Astrocyte (in vitro differentiated cells and primary cell): ENCODE results near the gene MED27. TPM values are rescaled to one million over a fixed set of nuclear protein-coding genes. Genes with fewer than 3 reads are reported as not detected.

ENCODE experiments used
- DNase-seq: peaks from one replicate; pipeline ENCODE4 v3.0.0-alpha.2; 2010; ENCODE audit warnings: low read depth
- FAIRE-seq: peaks from 2 replicates; lab custom pipeline; 2011; peaks lifted over from hg19 to GRCh38; lab: Jason Lieb, UNC
- H2AFZ ChIP-seq: 2 replicates; pipeline ENCODE4 v1.6.0; 2012; ENCODE audit warnings: low read depth, low read length, inconsistent platforms
- H3K27ac ChIP-seq: 2 replicates; pipeline ENCODE4 v1.5.1; 2011; ENCODE audit warnings: low read depth, low read length, inconsistent platforms
- H3K27me3 ChIP-seq: 2 replicates; pipeline ENCODE4 v1.6.0; 2011; ENCODE audit warnings: low read length, inconsistent platforms; ENCODE audit not compliant: insufficient read depth
- H3K36me3 ChIP-seq: 2 replicates; pipeline ENCODE4 v1.5.1; 2011; ENCODE audit warnings: low read length, inconsistent platforms; ENCODE audit not compliant: insufficient read depth
- H3K4me1 ChIP-seq: 2 replicates; pipeline ENCODE4 v1.5.1; 2011; ENCODE audit warnings: low read length, inconsistent platforms; ENCODE audit not compliant: insufficient read depth
- H3K4me2 ChIP-seq: 2 replicates; pipeline ENCODE4 v1.6.0; 2012; ENCODE audit warnings: low read length, inconsistent platforms
- H3K4me3 ChIP-seq: 2 replicates; pipeline ENCODE4 v1.5.1; 2011; ENCODE audit warnings: low read depth, mild to moderate bottlenecking, low read length, inconsistent platforms; ENCODE audit not compliant: insufficient read depth
- H3K79me2 ChIP-seq: 2 replicates; pipeline ENCODE4 v1.6.0; 2012; ENCODE audit warnings: mild to moderate bottlenecking, low read length, inconsistent platforms; ENCODE audit not compliant: insufficient read depth
- H3K9ac ChIP-seq: 2 replicates; pipeline ENCODE4 v1.6.0; 2012; ENCODE audit warnings: mild to moderate bottlenecking, low read length, inconsistent platforms
- H3K9me3 ChIP-seq: 2 replicates; pipeline ENCODE4 v1.5.1; 2012; ENCODE audit warnings: low read depth, mild to moderate bottlenecking, low read length, inconsistent platforms; ENCODE audit not compliant: insufficient read depth
- H4K20me1 ChIP-seq: 2 replicates; pipeline ENCODE4 v1.6.0; 2012; ENCODE audit warnings: low read length, inconsistent platforms; ENCODE audit not compliant: insufficient read depth
- H3K27ac Mint-ChIP-seq: one replicate; pipeline ENCODE4 v1.8.0; 2021; ENCODE audit warnings: mild to moderate bottlenecking, mixed read lengths; ENCODE audit not compliant: unreplicated experiment
- H3K27me3 Mint-ChIP-seq: one replicate; pipeline ENCODE4 v1.8.0; 2021; ENCODE audit warnings: low read depth, mixed read lengths; ENCODE audit not compliant: unreplicated experiment
- H3K36me3 Mint-ChIP-seq: one replicate; pipeline ENCODE4 v1.8.0; 2021; ENCODE audit warnings: low read depth, mixed read lengths; ENCODE audit not compliant: unreplicated experiment
- H3K4me1 Mint-ChIP-seq: one replicate; pipeline ENCODE4 v1.8.0; 2021; ENCODE audit warnings: low read depth, mixed read lengths; ENCODE audit not compliant: unreplicated experiment
- H3K4me3 Mint-ChIP-seq: one replicate; pipeline ENCODE4 v1.8.0; 2021; ENCODE audit warnings: mild to moderate bottlenecking, moderate library complexity, mixed read lengths; ENCODE audit not compliant: unreplicated experiment
- H3K9me3 Mint-ChIP-seq: one replicate; pipeline ENCODE4 v1.8.0; 2021; ENCODE audit warnings: mild to moderate bottlenecking, mixed read lengths; ENCODE audit not compliant: unreplicated experiment
- EZH2 ChIP-seq: IDR thresholded peaks from 2 replicates; pipeline ENCODE4 v1.6.1; 2012; ENCODE audit warnings: mild to moderate bottlenecking, low read length, inconsistent platforms; ENCODE audit not compliant: insufficient read depth
- total RNA-seq: library from RNA; stranded (reverse); gene quantifications from 2 replicates; pipeline ENCODE4 v1.2.1, GENCODE V29; 2021
- TF ChIP-seq, protein P1 (sequence below): IDR thresholded peaks from 2 replicates; pipeline ENCODE4 v1.5.1; 2011; ENCODE audit warnings: low read depth, mild to moderate bottlenecking, inconsistent platforms, low read length, moderate library complexity; ENCODE audit not compliant: insufficient read depth

The MED27 gene
- total RNA-seq, 1 donor from 2014 or later: 26.9 TPM

DNA sequence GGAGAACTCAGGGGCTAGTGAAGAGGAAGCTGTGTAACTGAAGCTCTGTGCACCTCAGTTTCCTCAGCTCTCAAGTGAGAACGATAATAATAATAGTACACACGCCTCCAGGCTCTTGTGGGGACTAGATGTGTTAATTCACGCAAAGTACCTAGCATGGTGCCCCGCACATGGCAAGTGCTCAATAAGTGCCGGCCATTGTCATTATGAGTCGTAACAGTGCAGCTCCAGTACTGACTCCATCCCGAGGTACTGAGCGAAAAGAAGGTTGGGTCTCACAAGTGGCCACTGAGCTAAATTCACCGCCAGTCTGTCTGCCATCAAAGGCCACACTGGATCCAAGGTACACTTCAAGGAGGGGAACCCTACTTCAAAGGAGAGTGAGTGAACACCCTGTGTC is 40.4 kb downstream of the MED27 start:
- FAIRE-seq (no peak), DNase-seq (no peak)
- Histone ChIP-seq H3K27ac (no peak overlapping the region), H2AFZ (no peak overlapping the region), H3K9me3 (no peaks in the 10 kb centered on the region), H3K79me2 (peaks cover 78% of the 10 kb centered on the region), H4K20me1 (peaks cover 58% of the 10 kb centered on the region), H3K36me3 (no peaks in the 10 kb centered on the region), H3K4me3 (no peak overlapping the region), H3K9ac (no peak overlapping the region), H3K27me3 (no peaks in the 10 kb centered on the region), H3K4me2 (no peak overlapping the region), H3K4me1 (peaks cover 20% of the 10 kb centered on the region)
- H3K27me3 Mint-ChIP-seq: no peaks in the 10 kb centered on the region
- H3K9me3 Mint-ChIP-seq: no peaks in the 10 kb centered on the region
- no peaks in the 10 kb centered on the region for H3K36me3 Mint-ChIP-seq
- peaks cover 25% of the 10 kb centered on the region for H3K4me1 Mint-ChIP-seq
- no peak overlapping the region for H3K27ac Mint-ChIP-seq
- H3K4me3 Mint-ChIP-seq: no peak overlapping the region
- no peak for TF ChIP-seq EZH2
- TF ChIP-seq, protein P1, sequence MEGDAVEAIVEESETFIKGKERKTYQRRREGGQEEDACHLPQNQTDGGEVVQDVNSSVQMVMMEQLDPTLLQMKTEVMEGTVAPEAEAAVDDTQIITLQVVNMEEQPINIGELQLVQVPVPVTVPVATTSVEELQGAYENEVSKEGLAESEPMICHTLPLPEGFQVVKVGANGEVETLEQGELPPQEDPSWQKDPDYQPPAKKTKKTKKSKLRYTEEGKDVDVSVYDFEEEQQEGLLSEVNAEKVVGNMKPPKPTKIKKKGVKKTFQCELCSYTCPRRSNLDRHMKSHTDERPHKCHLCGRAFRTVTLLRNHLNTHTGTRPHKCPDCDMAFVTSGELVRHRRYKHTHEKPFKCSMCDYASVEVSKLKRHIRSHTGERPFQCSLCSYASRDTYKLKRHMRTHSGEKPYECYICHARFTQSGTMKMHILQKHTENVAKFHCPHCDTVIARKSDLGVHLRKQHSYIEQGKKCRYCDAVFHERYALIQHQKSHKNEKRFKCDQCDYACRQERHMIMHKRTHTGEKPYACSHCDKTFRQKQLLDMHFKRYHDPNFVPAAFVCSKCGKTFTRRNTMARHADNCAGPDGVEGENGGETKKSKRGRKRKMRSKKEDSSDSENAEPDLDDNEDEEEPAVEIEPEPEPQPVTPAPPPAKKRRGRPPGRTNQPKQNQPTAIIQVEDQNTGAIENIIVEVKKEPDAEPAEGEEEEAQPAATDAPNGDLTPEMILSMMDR: no peak

DNA sequence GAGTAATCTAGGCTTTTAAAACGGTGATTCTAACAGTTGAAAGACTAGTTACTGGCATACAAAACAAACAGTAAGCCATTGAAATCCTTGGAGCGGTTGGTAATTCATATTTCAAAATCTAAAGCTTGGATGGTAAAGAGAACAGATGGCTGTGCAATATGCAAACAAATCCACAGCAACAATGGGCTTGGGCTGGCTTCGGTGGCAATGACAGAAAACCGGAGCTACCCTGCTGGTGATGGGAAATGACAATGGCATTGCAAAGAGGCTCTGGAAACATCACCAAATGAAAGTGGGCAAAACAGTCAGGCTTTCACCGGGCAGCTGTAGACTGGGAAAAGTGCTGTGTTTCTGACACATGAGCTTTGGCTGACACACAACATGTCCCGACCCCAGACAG is 42.2 kb downstream of the MED27 start:
- H3K27ac Mint-ChIP-seq: no peak overlapping the region
- no peaks in the 10 kb centered on the region for H3K9me3 Mint-ChIP-seq
- H2AFZ ChIP-seq: no peak overlapping the region
- no peak overlapping the region for H3K27ac ChIP-seq
- no peak overlapping the region for H3K9ac ChIP-seq
- peaks cover 15% of the 10 kb centered on the region for H3K4me1 Mint-ChIP-seq
- no peak overlapping the region for H3K4me3 Mint-ChIP-seq
- TF ChIP-seq, protein P1: no peak
- no peak for TF ChIP-seq EZH2
- no peak overlapping the region for H3K4me2 ChIP-seq
- H3K27me3 ChIP-seq: no peaks in the 10 kb centered on the region
- no peak for FAIRE-seq
- no peak for DNase-seq
- H3K79me2 ChIP-seq: peaks cover 76% of the 10 kb centered on the region
- H3K9me3 ChIP-seq: no peaks in the 10 kb centered on the region
- H3K36me3 Mint-ChIP-seq: no peaks in the 10 kb centered on the region
- H3K4me1 ChIP-seq: peaks cover 4% of the 10 kb centered on the region
- no peak overlapping the region for H3K4me3 ChIP-seq
- H3K36me3 ChIP-seq: no peaks in the 10 kb centered on the region
- H3K27me3 Mint-ChIP-seq: no peaks in the 10 kb centered on the region
- H4K20me1 ChIP-seq: peaks cover 75% of the 10 kb centered on the region

DNA sequence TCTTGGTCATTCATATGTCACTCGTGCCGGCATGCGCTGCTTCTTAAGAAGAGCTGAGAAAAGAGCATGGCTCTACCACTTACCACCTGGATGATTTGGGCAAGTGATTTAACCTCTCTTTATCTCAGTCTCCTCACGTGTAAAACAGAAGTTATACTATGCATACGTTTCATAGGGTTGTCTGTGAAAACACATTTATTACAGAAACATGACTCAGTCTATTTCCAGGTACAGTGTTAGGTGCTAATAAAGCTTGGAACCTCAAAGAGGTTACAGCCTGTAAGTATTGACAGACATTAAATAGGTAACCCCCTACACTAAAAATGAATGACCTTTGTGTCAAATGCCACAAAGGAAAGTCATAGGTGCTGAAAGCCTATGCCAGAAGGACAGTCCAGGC is 43.1 kb downstream of the MED27 start:
- H3K9ac ChIP-seq: no peak overlapping the region
- no peaks in the 10 kb centered on the region for H3K27me3 Mint-ChIP-seq
- H4K20me1 ChIP-seq: peaks cover 83% of the 10 kb centered on the region
- H2AFZ ChIP-seq: no peak overlapping the region
- H3K36me3 Mint-ChIP-seq: no peaks in the 10 kb centered on the region
- H3K27ac ChIP-seq: no peak overlapping the region
- H3K27me3 ChIP-seq: no peaks in the 10 kb centered on the region
- peaks cover 70% of the 10 kb centered on the region for H3K79me2 ChIP-seq
- no peak for TF ChIP-seq EZH2
- TF ChIP-seq, protein P1: no peak
- no peak overlapping the region for H3K4me3 ChIP-seq
- no peaks in the 10 kb centered on the region for H3K36me3 ChIP-seq
- peaks cover 12% of the 10 kb centered on the region for H3K4me1 Mint-ChIP-seq
- FAIRE-seq (no peak), DNase-seq (no peak)
- no peak overlapping the region for H3K4me3 Mint-ChIP-seq
- no peaks in the 10 kb centered on the region for H3K9me3 Mint-ChIP-seq
- H3K27ac Mint-ChIP-seq: no peak overlapping the region
- no peaks in the 10 kb centered on the region for H3K9me3 ChIP-seq
- no peaks in the 10 kb centered on the region for H3K4me1 ChIP-seq
- no peak overlapping the region for H3K4me2 ChIP-seq
